Immature natural killer cell (primary cell): ENCODE results near the gene NOXA1. TPM values are rescaled to one million over a fixed set of nuclear protein-coding genes. Genes with fewer than 3 reads are reported as not detected.
"Not testable (repeated sequence)": the region's sequence is repeated elsewhere in the genome, so short reads cannot be mapped to it uniquely, and the experiment has no call there.

Experiments used
- DNase-seq, 3 donors: peaks; one replicate each; pipeline ENCODE4 v3.0.0; 2022; ENCODE audit warnings: mixed read lengths in 1 of 3
- H3K27ac Mint-ChIP-seq, 6 donors: one replicate each; pipeline ENCODE4 v1.8.0; 2020; ENCODE audit warnings: mixed read lengths in 6 of 6, mild to moderate bottlenecking in 5 of 6, inconsistent platforms in 4 of 6, moderate library complexity in 3 of 6
- H3K27me3 Mint-ChIP-seq, 3 donors: one replicate each; pipeline ENCODE4 v1.8.0; 2020 to 2021; ENCODE audit warnings: low read depth in 3 of 3, mild to moderate bottlenecking in 3 of 3, mixed read lengths in 3 of 3, moderate library complexity in 3 of 3, inconsistent platforms in 1 of 3
- H3K36me3 Mint-ChIP-seq, 3 donors: one replicate each; pipeline ENCODE4 v1.8.0; 2020; ENCODE audit warnings: mixed read lengths in 3 of 3, inconsistent platforms in 2 of 3, mild to moderate bottlenecking in 2 of 3
- H3K4me1 Mint-ChIP-seq, 2 donors: one replicate each; pipeline ENCODE4 v1.8.0; 2020; ENCODE audit warnings: inconsistent platforms in 2 of 2, mild to moderate bottlenecking in 2 of 2, mixed read lengths in 2 of 2, moderate library complexity in 1 of 2
- H3K4me3 Mint-ChIP-seq, 5 donors: one replicate each; pipeline ENCODE4 v1.8.0; 2020; ENCODE audit warnings: mild to moderate bottlenecking in 5 of 5, mixed read lengths in 5 of 5, inconsistent platforms in 3 of 5, moderate library complexity in 3 of 5
- H3K9me3 Mint-ChIP-seq, 6 donors: one replicate each; pipeline ENCODE4 v1.8.0; 2020; ENCODE audit warnings: mild to moderate bottlenecking in 6 of 6, mixed read lengths in 6 of 6, inconsistent platforms in 4 of 6, moderate library complexity in 3 of 6
- polyA plus RNA-seq, 3 donors: library from polyadenylated mRNA; unstranded; fragments of 300-500 nt; fragmentation: Illumina TruSeq; gene quantifications; one replicate each; pipeline ENCODE4 v1.2.3, GENCODE V29; 2021

The NOXA1 gene
- polyA plus RNA-seq, 3 donors from 2014 or later: 1.2 to 2.1 (median 1.4) TPM

DNA sequence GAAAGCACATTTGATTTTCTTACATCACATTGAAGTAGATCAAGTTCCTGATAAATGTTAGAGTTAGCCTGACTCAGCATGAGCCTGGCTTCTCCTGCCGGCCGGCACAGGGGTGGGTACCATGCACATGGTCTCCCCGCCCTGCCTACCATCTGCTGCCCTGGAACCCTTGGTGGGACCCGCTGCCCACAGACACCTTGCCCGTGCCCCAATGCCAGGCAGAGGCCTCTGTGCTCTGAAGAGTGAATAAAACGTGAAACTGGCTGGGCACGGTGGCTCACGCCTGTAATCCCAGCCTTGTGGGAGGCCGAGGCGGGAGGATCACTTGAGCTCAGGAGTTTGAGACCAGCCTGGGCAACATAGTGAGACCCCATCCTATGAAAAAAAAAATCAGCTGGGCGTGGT lies 17.5 kb upstream of the NOXA1 start:
- no peak for DNase-seq
- peaks cover 0 to 8% (median 6%) of the 10 kb centered on the region in 3 donors for H3K36me3 Mint-ChIP-seq
- peaks cover 0 to 4% (median 1%) of the 10 kb centered on the region in 3 donors for H3K27me3 Mint-ChIP-seq
- peaks cover 19 to 25% of the 10 kb centered on the region in 2 donors for H3K4me1 Mint-ChIP-seq
- H3K9me3 Mint-ChIP-seq: no peaks in the 10 kb centered on the region
- peak overlapping the region in 3 of 5 donors; percentile 21 to 58 (median 30) for H3K4me3 Mint-ChIP-seq
- H3K27ac Mint-ChIP-seq: no peak overlapping the region

DNA sequence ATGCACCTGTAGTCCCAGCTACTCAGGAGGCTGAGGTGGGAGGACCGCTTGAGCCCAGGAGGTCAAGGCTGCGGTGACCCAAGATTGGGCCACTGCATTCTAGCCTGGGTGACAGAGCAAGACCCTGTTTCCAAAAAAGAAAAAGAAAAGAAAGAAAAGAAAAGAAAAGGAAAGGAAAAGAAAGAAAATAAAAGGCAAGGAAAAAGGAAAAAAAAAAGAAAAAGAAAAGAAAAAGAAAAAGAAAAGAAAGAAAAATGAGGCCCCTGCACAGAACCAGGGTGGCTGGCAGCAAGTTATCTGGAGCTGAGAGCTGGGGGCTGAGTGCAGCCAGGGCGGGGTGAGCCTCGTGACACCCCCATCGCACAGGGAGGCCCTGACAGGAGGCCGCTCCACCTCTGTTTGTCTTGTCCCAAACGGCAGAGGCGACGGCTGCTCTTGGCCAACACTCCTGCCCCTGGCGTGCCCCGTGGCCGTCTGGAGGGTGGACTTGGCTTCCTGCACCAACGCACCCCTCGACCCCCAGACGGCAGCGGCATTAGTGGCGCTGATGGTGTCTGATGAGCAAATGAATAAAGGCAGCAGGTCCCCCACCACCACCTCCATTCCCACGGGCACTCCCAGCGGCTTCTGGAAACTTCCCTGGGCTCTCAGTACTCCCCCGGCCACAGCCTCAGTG lies 17.0 kb upstream of the NOXA1 start:
- Mint-ChIP-seq H3K9me3 (no peaks in the 10 kb centered on the region), H3K27ac (no peak overlapping the region), H3K4me3 (peak overlapping the region in 4 of 5 donors; percentile 30 to 58 (median 57)), H3K27me3 (peaks cover 0 to 4% (median 1%) of the 10 kb centered on the region in 3 donors), H3K36me3 (peaks cover 0 to 8% (median 6%) of the 10 kb centered on the region in 3 donors), H3K4me1 (peaks cover 19 to 25% of the 10 kb centered on the region in 2 donors)
- DNase-seq: no peak

DNA sequence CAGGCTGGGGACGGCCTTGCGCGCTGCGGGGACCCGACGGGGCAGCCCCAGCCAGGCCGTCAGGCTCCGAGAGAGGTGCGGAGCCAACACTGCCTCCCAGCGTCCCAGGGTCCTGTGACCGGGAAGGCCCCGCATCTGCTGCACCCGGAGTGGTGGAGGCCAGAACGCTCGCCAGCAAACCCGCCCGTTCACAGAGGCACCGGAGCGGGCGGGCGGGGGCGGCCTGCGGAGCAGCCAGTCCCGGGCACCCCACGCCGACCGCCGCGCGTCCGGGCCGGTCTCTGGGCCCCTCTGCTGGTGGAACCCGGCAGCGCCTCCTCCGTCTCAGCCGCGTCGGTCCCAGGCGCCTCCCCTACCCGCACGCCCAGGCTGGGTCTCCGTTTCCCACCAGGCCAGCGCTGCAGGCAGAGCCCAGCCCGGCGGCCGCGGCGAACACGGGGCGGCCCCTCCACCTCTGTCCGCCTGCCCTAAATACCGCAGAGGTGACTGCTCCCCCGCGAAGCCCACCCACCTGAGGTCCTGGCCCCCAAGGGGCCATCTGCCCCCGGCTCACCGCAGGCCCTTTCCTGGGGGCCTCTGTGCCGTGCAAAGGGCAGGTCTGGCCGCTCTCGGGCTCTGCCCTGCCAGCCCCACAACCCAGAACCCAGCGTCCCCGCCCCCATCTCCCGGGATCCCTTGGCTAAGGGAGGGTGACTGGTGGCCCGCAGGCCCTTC lies 16.2 kb upstream of the NOXA1 start:
- peaks cover 0 to 5% (median 4%) of the 10 kb centered on the region in 3 donors for H3K27me3 Mint-ChIP-seq
- H3K4me3 Mint-ChIP-seq: no peak overlapping the region
- peaks cover 0 to 7% (median 6%) of the 10 kb centered on the region in 3 donors for H3K36me3 Mint-ChIP-seq
- H3K4me1 Mint-ChIP-seq: peaks cover 21 to 25% of the 10 kb centered on the region in 2 donors
- H3K27ac Mint-ChIP-seq: no peak overlapping the region
- H3K9me3 Mint-ChIP-seq: no peaks in the 10 kb centered on the region
- peak; percentile 68 to 71 (median 69) for DNase-seq

DNA sequence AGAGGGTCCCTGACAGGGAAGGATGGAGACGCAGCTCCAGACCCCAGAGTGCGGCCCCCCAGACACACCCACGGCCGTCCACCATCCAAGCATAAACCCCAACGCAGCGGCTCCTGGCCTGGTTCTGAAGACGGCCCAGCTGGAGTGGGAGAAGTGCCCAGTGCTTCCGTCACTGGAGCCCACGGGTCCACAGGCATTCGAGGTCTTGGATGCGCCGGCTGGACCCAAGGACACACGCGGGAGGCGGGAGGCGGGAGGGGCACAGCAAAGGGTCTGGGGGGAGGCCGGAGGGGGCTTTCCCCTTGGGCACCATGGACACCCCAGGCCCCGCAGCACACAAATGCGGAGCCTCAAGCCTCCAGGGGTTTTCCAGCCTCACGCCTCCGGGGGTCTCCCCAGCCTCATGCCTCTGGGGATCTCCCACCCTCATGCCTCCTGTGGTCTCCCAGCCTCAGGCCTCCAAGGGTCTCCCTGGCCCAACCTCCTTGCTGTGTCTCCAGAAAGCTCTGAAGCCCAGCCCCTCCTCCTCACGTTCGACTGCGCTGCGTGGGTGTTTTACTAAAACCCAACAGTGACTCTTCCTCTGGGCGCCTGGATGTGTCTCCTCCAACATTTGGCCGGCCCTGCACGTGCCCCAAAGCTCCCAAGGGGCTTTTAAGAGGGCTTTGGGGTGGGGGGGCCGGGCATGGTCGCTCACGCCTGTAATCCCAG lies 15.4 kb upstream of the NOXA1 start:
- Mint-ChIP-seq H3K27ac (no peak overlapping the region), H3K4me1 (peaks cover 24% of the 10 kb centered on the region in 2 donors), H3K4me3 (peak overlapping the region in 1 of 5 donors; percentile 13), H3K36me3 (peaks cover 0 to under 1% (median 0%) of the 10 kb centered on the region in 3 donors), H3K27me3 (peaks cover 0 to 4% (median 4%) of the 10 kb centered on the region in 3 donors), H3K9me3 (no peaks in the 10 kb centered on the region)
- no peak for DNase-seq

DNA sequence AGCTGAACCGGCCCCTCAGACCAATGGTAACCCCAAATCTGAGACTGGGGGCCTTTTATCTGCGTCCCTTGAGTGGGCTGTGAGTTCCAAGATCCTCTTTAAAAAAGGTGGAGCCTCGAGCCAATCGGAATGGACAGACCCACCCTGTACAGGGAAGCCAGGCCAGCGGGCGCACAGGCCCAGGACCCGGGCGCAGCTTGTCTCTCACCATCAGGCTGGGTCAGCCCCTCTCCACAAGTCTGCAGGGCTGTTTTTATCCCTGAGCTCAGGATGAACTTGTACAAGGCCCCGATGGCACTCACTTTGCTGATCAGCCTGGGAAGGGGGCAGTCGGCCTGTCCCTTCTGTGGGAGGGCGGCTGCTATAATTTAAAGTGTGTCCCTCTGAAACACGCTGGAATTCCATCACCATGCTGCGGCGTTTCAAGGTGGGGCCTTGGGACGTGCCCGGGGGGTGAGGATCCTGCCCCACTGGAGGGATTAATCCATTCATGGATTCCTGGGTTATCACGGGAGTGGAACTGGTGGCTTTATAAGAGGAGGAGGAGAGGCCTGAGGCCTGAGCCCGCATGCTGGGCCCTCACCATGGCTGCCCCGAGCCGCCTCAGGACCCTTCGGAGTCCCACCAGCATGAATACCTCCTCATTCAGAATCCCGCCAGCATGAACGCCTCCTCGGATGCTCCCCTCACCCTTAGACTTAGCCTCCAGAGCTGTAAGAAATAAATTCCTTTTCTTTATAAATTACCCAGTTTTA lies 14.4 kb upstream of the NOXA1 start:
- Mint-ChIP-seq H3K36me3 (no peaks in the 10 kb centered on the region), H3K4me1 (peaks cover 29 to 34% of the 10 kb centered on the region in 2 donors), H3K27me3 (peaks cover 0 to 4% (median 3%) of the 10 kb centered on the region in 3 donors), H3K9me3 (no peaks in the 10 kb centered on the region), H3K4me3 (no peak overlapping the region), H3K27ac (no peak overlapping the region)
- no peak for DNase-seq

DNA sequence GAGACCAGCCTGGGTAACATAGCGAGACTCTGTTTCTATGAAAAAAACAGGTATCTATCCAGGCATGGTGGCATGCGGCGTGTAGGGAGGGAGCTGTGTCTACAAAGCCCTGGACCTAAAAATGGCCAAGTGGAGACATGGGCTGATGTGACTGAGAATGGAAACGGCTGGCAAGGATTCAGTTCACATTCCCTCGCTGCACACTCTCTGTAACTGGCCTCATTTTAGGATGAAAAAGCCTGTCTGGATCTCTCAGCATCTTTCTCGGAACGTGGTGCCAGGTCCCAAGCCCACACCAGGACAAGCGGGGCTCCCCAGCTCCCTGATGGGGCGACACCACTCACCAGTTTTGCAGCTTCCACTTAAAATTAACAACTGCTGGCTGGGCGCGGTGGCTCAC lies 13.7 kb upstream of the NOXA1 start:
- DNase-seq: no peak
- no peaks in the 10 kb centered on the region for H3K36me3 Mint-ChIP-seq
- H3K27ac Mint-ChIP-seq: no peak overlapping the region
- peaks cover 0 to 4% (median 3%) of the 10 kb centered on the region in 3 donors for H3K27me3 Mint-ChIP-seq
- no peaks in the 10 kb centered on the region for H3K9me3 Mint-ChIP-seq
- peak overlapping the region in 2 of 5 donors; percentile 26 to 57 for H3K4me3 Mint-ChIP-seq
- peaks cover 35 to 40% of the 10 kb centered on the region in 2 donors for H3K4me1 Mint-ChIP-seq

DNA sequence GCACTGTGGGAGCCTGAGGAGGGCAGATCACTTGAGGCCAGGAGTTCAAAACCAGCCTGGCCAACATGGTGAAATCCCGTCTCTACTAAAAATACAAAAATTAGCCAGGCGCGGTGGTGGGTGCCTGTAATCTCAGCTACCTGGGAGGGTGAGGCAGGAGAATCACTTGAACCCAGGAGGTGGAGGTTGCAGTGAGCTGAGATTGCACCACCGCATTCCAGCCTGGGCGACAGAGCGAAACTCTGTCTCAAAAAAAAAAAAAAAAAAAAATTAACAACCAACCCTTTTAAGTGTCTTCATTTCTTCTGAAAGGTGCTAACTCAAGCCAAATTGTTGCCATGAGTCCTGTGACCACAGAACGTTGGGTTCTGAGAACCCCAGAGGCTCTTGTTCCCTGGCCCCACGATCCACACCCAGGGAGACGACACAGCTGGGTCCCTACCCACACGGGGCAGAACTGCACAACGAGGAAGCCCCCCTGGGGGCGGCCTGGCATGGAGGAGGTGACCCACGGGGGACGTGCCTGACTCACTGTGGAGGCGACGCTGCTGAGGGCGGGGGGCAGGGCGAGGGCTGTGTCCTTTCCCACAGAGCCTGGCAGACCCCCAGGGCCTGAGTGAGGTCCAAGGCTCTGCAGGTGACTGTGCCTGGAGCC lies 12.8 kb upstream of the NOXA1 start:
- H3K27me3 Mint-ChIP-seq, H3K9me3 Mint-ChIP-seq, DNase-seq, H3K36me3 Mint-ChIP-seq: not testable (repeated sequence)
- Mint-ChIP-seq H3K27ac (peak overlapping the region in 1 of 6 donors; percentile 69), H3K4me1 (peaks cover 35 to 42% of the 10 kb centered on the region in 2 donors), H3K4me3 (peak overlapping the region; percentile 50 to 77 (median 68))

DNA sequence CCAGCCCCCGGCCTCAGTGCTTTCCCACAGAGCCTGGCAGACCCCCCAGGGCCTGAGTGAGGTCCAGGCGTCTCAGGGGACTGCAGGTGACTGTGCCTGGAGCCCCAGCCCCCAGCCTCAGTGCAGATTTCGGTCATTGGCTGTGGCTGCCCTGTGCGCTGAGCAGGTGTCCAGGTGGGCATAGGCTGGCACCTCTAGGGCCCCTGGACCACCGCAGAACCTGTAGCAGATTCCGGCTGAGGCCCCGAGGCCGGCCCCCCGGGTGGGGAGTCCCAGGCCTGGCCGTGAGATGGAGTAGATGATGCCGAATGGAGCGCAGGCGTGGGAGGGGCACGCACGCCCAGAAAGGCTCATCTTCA lies 12.3 kb upstream of the NOXA1 start:
- H3K4me3 Mint-ChIP-seq: no peak overlapping the region

DNA sequence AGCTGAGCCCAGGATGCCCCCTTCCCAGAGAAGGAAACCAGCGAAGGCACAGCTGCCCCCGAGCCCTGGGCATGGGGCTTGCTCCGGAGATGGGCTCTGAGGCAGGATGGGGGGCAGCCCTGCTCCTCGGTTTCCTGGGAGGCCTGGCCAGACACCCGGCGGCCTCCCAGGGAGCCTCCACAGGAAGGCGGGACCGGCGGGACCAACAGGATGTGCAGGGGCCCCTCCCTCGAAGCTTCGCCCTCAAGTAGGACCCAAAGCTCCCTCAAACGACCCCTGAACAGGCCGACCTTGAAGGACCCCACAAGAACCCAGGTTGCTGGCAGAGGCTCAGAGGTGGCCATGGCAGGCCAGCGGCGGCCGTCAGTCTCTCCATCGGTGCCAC lies 11.9 kb upstream of the NOXA1 start:
- no peaks in the 10 kb centered on the region for H3K9me3 Mint-ChIP-seq
- no peak overlapping the region for H3K27ac Mint-ChIP-seq
- no peaks in the 10 kb centered on the region for H3K36me3 Mint-ChIP-seq
- no peak for DNase-seq
- H3K27me3 Mint-ChIP-seq: peaks cover 0 to 3% (median 3%) of the 10 kb centered on the region in 3 donors
- H3K4me1 Mint-ChIP-seq: peaks cover 26 to 39% of the 10 kb centered on the region in 2 donors
- peak overlapping the region in 3 of 5 donors; percentile 23 to 53 (median 24) for H3K4me3 Mint-ChIP-seq

More for the DNA sequence above, 12.3 kb upstream of the NOXA1 start:
- H3K36me3 Mint-ChIP-seq: no peaks in the 10 kb centered on the region
- DNase-seq: no peak
- H3K4me1 Mint-ChIP-seq: peaks cover 30 to 42% of the 10 kb centered on the region in 2 donors
- H3K27ac Mint-ChIP-seq: no peak overlapping the region
- H3K27me3 Mint-ChIP-seq: peaks cover 0 to 4% (median 3%) of the 10 kb centered on the region in 3 donors
- H3K9me3 Mint-ChIP-seq: no peaks in the 10 kb centered on the region

DNA sequence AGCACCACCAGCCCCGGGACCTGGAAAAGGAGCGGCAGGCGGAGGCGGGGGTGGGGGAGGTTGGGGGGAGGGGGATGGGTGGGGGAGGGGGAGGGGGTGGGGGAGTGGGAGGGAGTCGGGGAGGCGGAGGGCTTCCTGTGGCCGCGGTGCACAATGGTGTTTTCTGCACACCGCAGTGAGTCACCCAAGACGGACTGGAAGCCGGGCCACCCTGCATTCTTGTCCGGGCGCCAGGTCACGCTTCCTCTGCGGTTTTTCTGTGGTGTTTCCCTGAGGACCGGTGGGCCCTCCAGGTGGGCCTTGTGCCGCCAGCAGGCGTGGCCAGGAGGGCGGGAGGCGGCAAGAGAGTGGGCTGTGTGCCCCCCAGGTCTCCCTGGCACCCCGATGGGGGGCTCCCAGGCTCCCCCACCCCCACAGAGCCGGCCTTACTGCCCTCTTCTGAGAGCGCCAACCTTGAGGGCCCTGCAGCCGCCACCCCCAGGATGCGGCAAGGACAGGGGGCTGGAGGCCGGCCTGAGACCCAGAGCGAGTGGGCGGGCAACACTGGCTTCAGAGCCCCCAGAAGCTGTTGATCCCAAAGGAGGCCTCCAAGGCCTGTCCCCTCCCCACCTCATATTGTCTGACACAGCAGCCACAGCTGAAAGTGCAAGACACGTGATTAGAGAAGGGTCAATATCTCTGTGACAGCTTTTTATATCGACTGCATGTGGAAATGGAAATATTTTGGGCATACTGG lies 11.4 kb upstream of the NOXA1 start:
- H3K27me3 Mint-ChIP-seq: peaks cover 0 to 3% (median 3%) of the 10 kb centered on the region in 3 donors
- peaks cover 25 to 39% of the 10 kb centered on the region in 2 donors for H3K4me1 Mint-ChIP-seq
- no peaks in the 10 kb centered on the region for H3K9me3 Mint-ChIP-seq
- H3K36me3 Mint-ChIP-seq: no peaks in the 10 kb centered on the region
- H3K4me3 Mint-ChIP-seq: peak overlapping the region; percentile 33 to 61 (median 53)
- peak overlapping the region in 3 of 6 donors; percentile 55 to 74 (median 55) for H3K27ac Mint-ChIP-seq
- peak; percentile 57 to 74 (median 70) for DNase-seq

DNA sequence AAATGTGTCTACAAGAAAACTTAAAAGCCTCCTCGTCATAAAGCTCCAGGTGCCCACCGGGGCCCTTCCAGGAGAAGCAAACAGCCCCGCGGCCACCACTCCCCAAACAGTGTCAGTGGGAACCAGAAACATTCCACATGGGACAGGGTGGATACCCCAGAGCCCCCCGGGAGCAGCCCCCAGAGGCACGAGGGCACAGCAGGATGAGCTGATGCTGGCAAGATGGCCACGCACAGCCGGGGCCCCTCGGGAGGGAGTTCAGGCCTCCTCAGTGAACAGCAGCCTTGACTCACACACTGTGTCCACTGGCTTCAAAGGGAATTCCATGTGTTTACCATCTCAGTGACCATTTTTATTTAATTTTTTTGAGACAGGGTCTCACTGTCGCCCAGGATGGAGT lies 10.8 kb upstream of the NOXA1 start:
- no peaks in the 10 kb centered on the region for H3K36me3 Mint-ChIP-seq
- peaks cover 0 to 3% (median 1%) of the 10 kb centered on the region in 3 donors for H3K27me3 Mint-ChIP-seq
- H3K9me3 Mint-ChIP-seq: no peaks in the 10 kb centered on the region
- no peak for DNase-seq
- peaks cover 25 to 39% of the 10 kb centered on the region in 2 donors for H3K4me1 Mint-ChIP-seq
- H3K4me3 Mint-ChIP-seq: peak overlapping the region in 2 of 5 donors; percentile 30 to 33
- H3K27ac Mint-ChIP-seq: peak overlapping the region in 1 of 6 donors; percentile 55

DNA sequence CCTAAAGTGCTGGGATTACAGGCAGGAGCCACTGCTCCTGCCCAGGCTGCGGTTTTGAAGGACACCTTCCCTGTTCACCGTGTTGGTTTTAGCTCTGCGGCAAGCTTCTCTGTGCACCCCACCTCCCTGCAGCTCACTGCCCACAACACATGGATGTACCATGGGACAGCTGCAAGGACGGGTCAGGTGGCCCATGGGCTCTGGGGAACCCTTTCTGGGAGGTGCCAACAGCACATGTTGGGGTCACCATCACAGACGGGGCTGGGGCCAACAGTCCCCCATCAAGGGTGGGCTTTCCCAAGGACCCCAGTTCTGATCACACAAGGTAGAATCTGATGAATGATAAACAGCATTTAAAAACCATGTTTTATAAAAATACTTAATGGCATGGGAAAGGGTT lies 7.7 kb upstream of the NOXA1 start:
- Mint-ChIP-seq H3K4me3 (no peak overlapping the region), H3K36me3 (no peaks in the 10 kb centered on the region), H3K27ac (peak overlapping the region in 1 of 6 donors; percentile 10), H3K9me3 (no peaks in the 10 kb centered on the region), H3K4me1 (peaks cover 17 to 26% of the 10 kb centered on the region in 2 donors), H3K27me3 (peaks cover 0 to 3% (median 1%) of the 10 kb centered on the region in 3 donors)
- DNase-seq: no peak
